ENCODE results near the gene YIPF6.
"Not testable (repeated sequence)": the region's sequence is repeated elsewhere in the genome, so short reads cannot be mapped to it uniquely, and the experiment has no call there.

DNA sequence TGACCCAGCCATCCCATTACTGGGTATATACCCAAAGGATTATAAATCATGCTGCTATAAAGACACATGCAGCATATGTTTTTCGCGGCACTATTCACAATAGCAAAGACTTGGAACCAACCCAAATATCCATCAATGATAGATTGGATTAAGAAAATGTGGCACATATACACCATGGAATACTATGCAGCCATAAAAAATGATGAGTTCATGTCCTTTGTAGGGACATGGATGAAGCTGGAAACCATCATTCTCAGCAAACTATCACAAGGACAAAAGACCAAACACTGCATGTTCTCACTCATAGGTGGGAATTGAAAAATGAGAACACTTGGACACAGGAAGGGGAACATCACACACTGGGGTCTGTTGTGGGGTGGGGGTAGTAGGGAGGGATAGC is 5.1 kb upstream of the YIPF6 start:
- TF ChIP-seq, protein P1, sequence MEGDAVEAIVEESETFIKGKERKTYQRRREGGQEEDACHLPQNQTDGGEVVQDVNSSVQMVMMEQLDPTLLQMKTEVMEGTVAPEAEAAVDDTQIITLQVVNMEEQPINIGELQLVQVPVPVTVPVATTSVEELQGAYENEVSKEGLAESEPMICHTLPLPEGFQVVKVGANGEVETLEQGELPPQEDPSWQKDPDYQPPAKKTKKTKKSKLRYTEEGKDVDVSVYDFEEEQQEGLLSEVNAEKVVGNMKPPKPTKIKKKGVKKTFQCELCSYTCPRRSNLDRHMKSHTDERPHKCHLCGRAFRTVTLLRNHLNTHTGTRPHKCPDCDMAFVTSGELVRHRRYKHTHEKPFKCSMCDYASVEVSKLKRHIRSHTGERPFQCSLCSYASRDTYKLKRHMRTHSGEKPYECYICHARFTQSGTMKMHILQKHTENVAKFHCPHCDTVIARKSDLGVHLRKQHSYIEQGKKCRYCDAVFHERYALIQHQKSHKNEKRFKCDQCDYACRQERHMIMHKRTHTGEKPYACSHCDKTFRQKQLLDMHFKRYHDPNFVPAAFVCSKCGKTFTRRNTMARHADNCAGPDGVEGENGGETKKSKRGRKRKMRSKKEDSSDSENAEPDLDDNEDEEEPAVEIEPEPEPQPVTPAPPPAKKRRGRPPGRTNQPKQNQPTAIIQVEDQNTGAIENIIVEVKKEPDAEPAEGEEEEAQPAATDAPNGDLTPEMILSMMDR (IDR thresholded peaks at IDR 0.05), result not testable (repeated sequence)
- not testable (repeated sequence) for TF ChIP-seq POLR2A (IDR thresholded peaks at IDR 0.05)

Measured in body of pancreas (tissue), 4 donors.